HCT116 (cell line): Measurements from ENCODE around the gene ADCY2. TPM values are rescaled to one million over a fixed set of nuclear protein-coding genes. Genes with fewer than 3 reads are reported as not detected.
A peak's percentile ranks its signal among the peaks of the same experiment; 100 is the strongest.

ENCODE experiments used
- ATAC-seq: fragments of 200-7000 bp; cut with Tn5 transposase; 2 replicates; pipeline ENCODE4 v1.9.1; 2020; ENCODE audit warnings: mild to moderate bottlenecking, moderate library complexity
- Bru-seq: library from RNA; stranded (reverse); fragments of 400-500 nt; gene quantifications from one replicate; lab custom pipeline; 2021; lab: Mats Ljungman, UMichigan
- BruChase-seq, 2 experiments: library from RNA; stranded (reverse); fragments of 400-500 nt; gene quantifications; one replicate each; lab custom pipeline; 2021; lab: Mats Ljungman, UMichigan
- BruUV-seq: library from RNA; stranded (reverse); fragments of 400-500 nt; replicated peaks from 2 replicates; lab custom pipeline; 2021; lab: Mats Ljungman, UMichigan
- CTCF ChIA-PET: fragments of 300-600 bp; sonication (Branson Sonifier 250); formaldehyde crosslinking; loops from one replicate; lab custom pipeline; 2021; ENCODE audit warnings: antibody characterized with exemption; lab: Charles Lee
- POLR2A ChIA-PET: fragments of 300-600, 350-600 bp; sonication (Branson Sonifier 250); formaldehyde crosslinking; loops from one replicate; lab custom pipeline; 2021; ENCODE audit warnings: antibody characterized with exemption; lab: Charles Lee
- RAD21 ChIA-PET, 2 experiments: fragments of 300-600 bp; sonication (Branson Sonifier 250); formaldehyde crosslinking; loops; one replicate each; lab custom pipeline; 2023; ENCODE audit warnings: low total read pairs in 2 of 2; ENCODE audit not compliant: uncharacterized antibody in 2 of 2, unreplicated experiment in 2 of 2, low non-redundant PET in 1 of 2; lab: Charles Lee
- DNase-seq: peaks from one replicate; pipeline ENCODE4 v3.0.0-alpha.2; 2010; ENCODE audit warnings: low read depth, low spot score
- H2AFZ ChIP-seq: fragments of 200-600 bp; shearing (Covaris generic), sonication (generic); 2 replicates; pipeline ENCODE4 v1.6.1; 2017; ENCODE audit warnings: low read depth, mixed run types, mixed read lengths, antibody characterized with exemption, low read length; ENCODE audit not compliant: poor library complexity, severe bottlenecking
- H3K27ac ChIP-seq: 2 replicates; pipeline ENCODE4 v1.5.1; 2012; ENCODE audit warnings: low read depth, low read length
- H3K27me3 ChIP-seq: fragments of 200-600 bp; sonication (generic); 2 replicates; pipeline ENCODE4 v1.6.1; 2016; ENCODE audit warnings: mixed run types, low read length, mixed read lengths; ENCODE audit not compliant: insufficient read depth
- H3K36me3 ChIP-seq, 2 experiments: fragments of 200-500 bp in 1 of 2; fragments of 200-600 bp in 1 of 2; sonication (Bioruptor generic) in 1 of 2; sonication (generic) in 1 of 2; 2 replicates each; pipeline versions ENCODE4 v1.5.1 to v1.6.1; 2014 to 2016; ENCODE audit warnings: low read length in 2 of 2, inconsistent platforms in 1 of 2, mixed read lengths in 1 of 2, mixed run types in 1 of 2; ENCODE audit not compliant: insufficient read depth in 2 of 2, control insufficient read depth in 1 of 2
- H3K4me1 ChIP-seq, 2 experiments: fragments of 200-600 bp in 1 of 2; sonication (generic) in 1 of 2; 2 replicates each; pipeline versions ENCODE4 v1.5.1 to v1.6.1; 2012 to 2017; ENCODE audit warnings: low read length in 2 of 2, inconsistent platforms in 1 of 2, mild to moderate bottlenecking in 1 of 2, mixed read lengths in 1 of 2, mixed run types in 1 of 2, moderate library complexity in 1 of 2; ENCODE audit not compliant: insufficient read depth in 2 of 2, control insufficient read depth in 1 of 2
- H3K4me2 ChIP-seq: fragments of 200-600 bp; sonication (generic); 2 replicates; pipeline ENCODE4 v1.6.1; 2017; ENCODE audit warnings: mixed run types, low read length, mixed read lengths
- H3K4me3 ChIP-seq, 2 experiments: fragments of 200-600 bp in 1 of 2; sonication (generic) in 1 of 2; replicated peaks in 1 of 2; 2 replicates each; pipeline ENCODE4 v1.5.1; 2011 to 2016; ENCODE audit warnings: low read length in 2 of 2, control low read depth in 1 of 2, low read depth in 1 of 2, mild to moderate bottlenecking in 1 of 2, mixed read lengths in 1 of 2, mixed run types in 1 of 2
- H3K79me2 ChIP-seq: fragments of 200-600 bp; sonication (generic); 2 replicates; pipeline ENCODE4 v1.6.1; 2017; ENCODE audit warnings: mild to moderate bottlenecking, mixed run types, low read length, moderate library complexity, mixed read lengths; ENCODE audit not compliant: insufficient read depth
- H3K9ac ChIP-seq: fragments of 200-600 bp; sonication (generic); 2 replicates; pipeline ENCODE4 v1.6.1; 2016; ENCODE audit warnings: low read length, mixed read lengths
- H3K9me2 ChIP-seq: fragments of 200-600 bp; sonication (generic), shearing (Covaris generic); 2 replicates; pipeline ENCODE4 v1.6.1; 2017; ENCODE audit warnings: mixed run types, mild to moderate bottlenecking, moderate library complexity; ENCODE audit not compliant: insufficient read depth
- H3K9me3 ChIP-seq, 2 experiments: fragments of 200-500 bp in 1 of 2; fragments of 200-600 bp in 1 of 2; sonication (Bioruptor generic) in 1 of 2; sonication (generic) in 1 of 2; 2 replicates each; pipeline ENCODE4 v1.6.1; 2014 to 2017; ENCODE audit warnings: low read length in 2 of 2, mixed read lengths in 2 of 2, inconsistent platforms in 1 of 2, low read depth in 1 of 2, mild to moderate bottlenecking in 1 of 2, mixed run types in 1 of 2, moderate library complexity in 1 of 2; ENCODE audit not compliant: control insufficient read depth in 1 of 2, insufficient read depth in 1 of 2
- H4K20me1 ChIP-seq: fragments of 200-600 bp; sonication (generic), shearing (Covaris generic); 2 replicates; pipeline ENCODE4 v1.6.1; 2017; ENCODE audit warnings: mixed run types, mild to moderate bottlenecking, moderate library complexity; ENCODE audit not compliant: insufficient read depth
- CEBPB ChIP-seq: IDR thresholded peaks from 2 replicates; pipeline ENCODE4 v1.6.1; 2012; ENCODE audit warnings: low read depth
- EGR1 ChIP-seq: IDR thresholded peaks from 2 replicates; pipeline ENCODE4 v1.6.1; 2012; ENCODE audit warnings: low read depth
- ELF1 ChIP-seq: IDR thresholded peaks from 2 replicates; pipeline ENCODE4 v1.6.1; 2012; ENCODE audit warnings: low read depth, borderline replicate concordance
- EZH2 ChIP-seq: fragments of 200-600 bp; sonication (generic); IDR thresholded peaks from 2 replicates; pipeline ENCODE4 v1.6.1; 2017; ENCODE audit warnings: antibody characterized with exemption, mixed run types
- EZH2phosphoT487 ChIP-seq: fragments of 200-600 bp; IDR thresholded peaks from 2 replicates; pipeline ENCODE4 v1.6.1; 2018; ENCODE audit warnings: antibody characterized with exemption, borderline replicate concordance
- JUND ChIP-seq: IDR thresholded peaks from 2 replicates; pipeline ENCODE4 v1.6.1; 2012
- POLR2A ChIP-seq: IDR thresholded peaks from 2 replicates; pipeline ENCODE4 v1.7.0; 2011; ENCODE audit warnings: borderline replicate concordance; ENCODE audit not compliant: insufficient read depth, insufficient read length; ENCODE audit errors: extremely low read depth
- POLR2AphosphoS5 ChIP-seq: IDR thresholded peaks from 2 replicates; pipeline ENCODE4 v1.6.1; 2011; ENCODE audit warnings: mild to moderate bottlenecking, low read depth, low read length, moderate library complexity
- RAD21 ChIP-seq: IDR thresholded peaks from 2 replicates; pipeline ENCODE4 v1.6.1; 2012; ENCODE audit warnings: low read depth, mild to moderate bottlenecking
- SIN3A ChIP-seq: IDR thresholded peaks from 2 replicates; pipeline ENCODE4 v1.6.1; 2012; ENCODE audit warnings: low read depth
- SP1 ChIP-seq: IDR thresholded peaks from 2 replicates; pipeline ENCODE4 v1.6.1; 2012; ENCODE audit warnings: low read depth
- SRF ChIP-seq: IDR thresholded peaks from 2 replicates; pipeline ENCODE4 v1.6.1; 2012; ENCODE audit warnings: low read depth
- TCF7L2 ChIP-seq: IDR thresholded peaks from 2 replicates; pipeline ENCODE4 v1.7.0; 2011; ENCODE audit warnings: borderline replicate concordance, inconsistent platforms; ENCODE audit not compliant: insufficient read depth, insufficient read length; ENCODE audit errors: extremely low read depth
- ZNF274 ChIP-seq: fragments of 200-500 bp; sonication (Bioruptor generic); IDR thresholded peaks from 2 replicates; pipeline ENCODE4 v1.6.1; 2014; ENCODE audit warnings: mild to moderate bottlenecking, low read depth, low read length, inconsistent platforms
- intact Hi-C: fragments of 100-400 bp; cut with micrococcal nuclease; formaldehyde crosslinking; loops from 2 replicates; pipeline ENCODE4 v1.10.0; 2022
- long read RNA-seq: library from polyadenylated mRNA; unstranded; transcript quantifications from one replicate; pipeline ENCODE4 v2.0.0, GENCODE V29; 2021; ENCODE audit not compliant: unreplicated experiment
- polyA plus RNA-seq: library from polyadenylated mRNA; unstranded; fragments of >200 nt; gene quantifications from 2 replicates; pipeline ENCODE4 v1.2.1, GENCODE V29; 2012; ENCODE audit warnings: missing spikeins
- total RNA-seq: library from RNA; stranded (reverse); gene quantifications from one replicate; pipeline ENCODE4 v1.2.1, GENCODE V29; 2021; ENCODE audit not compliant: unreplicated experiment
- TF ChIP-seq, protein P1 (sequence below): IDR thresholded peaks from 2 replicates; pipeline ENCODE4 v1.6.1; 2012
- TF ChIP-seq, protein P2 (sequence below): IDR thresholded peaks from 2 replicates; pipeline ENCODE4 v1.6.1; 2011; ENCODE audit warnings: mild to moderate bottlenecking, low read length, moderate library complexity; ENCODE audit not compliant: insufficient replicate concordance; ENCODE audit errors: extremely low read depth
- TF ChIP-seq, protein P3 (sequence below), 3 experiments: fragments of 200-600 bp in 1 of 3; sonication (generic) in 1 of 3; IDR thresholded peaks in 2 of 3; conservative IDR thresholded peaks in 1 of 3; 2 replicates each; pipeline ENCODE4 v1.5.1; 2012 to 2017; ENCODE audit warnings: low read depth in 2 of 3, low read length in 2 of 3, antibody characterized with exemption in 1 of 3, borderline replicate concordance in 1 of 3, control low read depth in 1 of 3, mild to moderate bottlenecking in 1 of 3, mixed read lengths in 1 of 3, mixed run types in 1 of 3, moderate library complexity in 1 of 3; ENCODE audit not compliant: insufficient read depth in 1 of 3
- TF ChIP-seq, protein P4 (sequence below): IDR thresholded peaks from 2 replicates; pipeline ENCODE4 v1.6.1; 2012
- TF ChIP-seq, protein P5 (sequence below): IDR thresholded peaks from 2 replicates; pipeline ENCODE4 v1.6.1; 2012; ENCODE audit warnings: low read depth

Gene ADCY2
- total RNA-seq (0.15 TPM), Bru-seq, nascent RNA (percentile 0 among the genes with signal in this experiment), BruChase-seq, experiment 1, labeled RNA remaining after a 6-hour chase (not detected), BruChase-seq, experiment 2, labeled RNA remaining after a 2-hour chase (percentile 0 among the genes with signal in this experiment)
- polyA plus RNA-seq, result not detected in 2 replicates
- long read RNA-seq, result 0 reads

DNA sequence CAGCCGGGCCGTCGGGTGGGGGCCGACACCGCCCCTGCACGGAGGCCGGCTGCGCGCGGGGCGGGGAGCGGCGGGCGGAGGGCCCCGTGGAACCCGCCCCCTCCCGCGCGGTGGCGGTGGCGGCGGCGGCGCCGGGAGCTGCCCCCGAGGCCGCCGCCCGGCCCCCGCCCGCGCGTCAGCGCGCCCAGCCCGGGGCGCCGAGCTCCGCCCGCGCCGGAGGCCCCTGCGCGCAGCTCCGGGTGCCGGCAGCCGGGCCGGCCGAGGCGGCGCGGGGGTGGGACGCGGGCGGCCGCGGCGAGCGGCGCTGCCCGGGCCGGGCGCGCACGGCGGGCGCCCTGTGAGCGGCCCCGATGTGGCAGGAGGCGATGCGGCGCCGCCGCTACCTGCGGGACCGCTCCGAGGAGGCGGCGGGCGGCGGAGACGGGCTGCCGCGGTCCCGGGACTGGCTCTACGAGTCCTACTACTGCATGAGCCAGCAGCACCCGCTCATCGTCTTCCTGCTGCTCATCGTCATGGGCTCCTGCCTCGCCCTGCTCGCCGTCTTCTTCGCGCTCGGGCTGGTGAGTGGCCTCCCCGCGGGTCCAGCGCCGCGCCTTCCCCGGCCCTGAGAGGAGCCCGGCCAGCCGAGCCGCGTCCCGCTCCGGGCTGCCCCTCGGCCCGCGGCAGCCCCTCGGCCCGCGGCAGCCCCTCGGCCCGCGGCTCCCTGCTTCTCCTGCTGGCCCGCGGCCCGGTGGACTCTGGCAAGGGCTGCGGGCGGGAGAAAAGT is at the start of gene ADCY2:
TSS of gene ADCY2 (plus strand) at position 192 of the 766 bp plus-strand sequence. CDS start at position 351, 159 bp downstream.
- RAD21 ChIA-PET, result no interaction called here
- intact Hi-C loops, result no loop called here
- TF ChIP-seq SIN3A, result no peak
- no peak for TF ChIP-seq CEBPB
- no peak for TF ChIP-seq TCF7L2
- TF ChIP-seq, protein P1, sequence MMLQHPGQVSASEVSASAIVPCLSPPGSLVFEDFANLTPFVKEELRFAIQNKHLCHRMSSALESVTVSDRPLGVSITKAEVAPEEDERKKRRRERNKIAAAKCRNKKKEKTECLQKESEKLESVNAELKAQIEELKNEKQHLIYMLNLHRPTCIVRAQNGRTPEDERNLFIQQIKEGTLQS, result no peak
- no peak for TF ChIP-seq POLR2AphosphoS5
- no peak for TF ChIP-seq SP1
- no peak for TF ChIP-seq ELF1
- TF ChIP-seq JUND, result no peak
- TF ChIP-seq RAD21, result no peak
- TF ChIP-seq EZH2, result no peak
- no peak for TF ChIP-seq POLR2A
- TF ChIP-seq, protein P2, sequence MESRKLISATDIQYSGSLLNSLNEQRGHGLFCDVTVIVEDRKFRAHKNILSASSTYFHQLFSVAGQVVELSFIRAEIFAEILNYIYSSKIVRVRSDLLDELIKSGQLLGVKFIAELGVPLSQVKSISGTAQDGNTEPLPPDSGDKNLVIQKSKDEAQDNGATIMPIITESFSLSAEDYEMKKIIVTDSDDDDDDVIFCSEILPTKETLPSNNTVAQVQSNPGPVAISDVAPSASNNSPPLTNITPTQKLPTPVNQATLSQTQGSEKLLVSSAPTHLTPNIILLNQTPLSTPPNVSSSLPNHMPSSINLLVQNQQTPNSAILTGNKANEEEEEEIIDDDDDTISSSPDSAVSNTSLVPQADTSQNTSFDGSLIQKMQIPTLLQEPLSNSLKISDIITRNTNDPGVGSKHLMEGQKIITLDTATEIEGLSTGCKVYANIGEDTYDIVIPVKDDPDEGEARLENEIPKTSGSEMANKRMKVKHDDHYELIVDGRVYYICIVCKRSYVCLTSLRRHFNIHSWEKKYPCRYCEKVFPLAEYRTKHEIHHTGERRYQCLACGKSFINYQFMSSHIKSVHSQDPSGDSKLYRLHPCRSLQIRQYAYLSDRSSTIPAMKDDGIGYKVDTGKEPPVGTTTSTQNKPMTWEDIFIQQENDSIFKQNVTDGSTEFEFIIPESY, result no peak
- TF ChIP-seq, protein P3, sequence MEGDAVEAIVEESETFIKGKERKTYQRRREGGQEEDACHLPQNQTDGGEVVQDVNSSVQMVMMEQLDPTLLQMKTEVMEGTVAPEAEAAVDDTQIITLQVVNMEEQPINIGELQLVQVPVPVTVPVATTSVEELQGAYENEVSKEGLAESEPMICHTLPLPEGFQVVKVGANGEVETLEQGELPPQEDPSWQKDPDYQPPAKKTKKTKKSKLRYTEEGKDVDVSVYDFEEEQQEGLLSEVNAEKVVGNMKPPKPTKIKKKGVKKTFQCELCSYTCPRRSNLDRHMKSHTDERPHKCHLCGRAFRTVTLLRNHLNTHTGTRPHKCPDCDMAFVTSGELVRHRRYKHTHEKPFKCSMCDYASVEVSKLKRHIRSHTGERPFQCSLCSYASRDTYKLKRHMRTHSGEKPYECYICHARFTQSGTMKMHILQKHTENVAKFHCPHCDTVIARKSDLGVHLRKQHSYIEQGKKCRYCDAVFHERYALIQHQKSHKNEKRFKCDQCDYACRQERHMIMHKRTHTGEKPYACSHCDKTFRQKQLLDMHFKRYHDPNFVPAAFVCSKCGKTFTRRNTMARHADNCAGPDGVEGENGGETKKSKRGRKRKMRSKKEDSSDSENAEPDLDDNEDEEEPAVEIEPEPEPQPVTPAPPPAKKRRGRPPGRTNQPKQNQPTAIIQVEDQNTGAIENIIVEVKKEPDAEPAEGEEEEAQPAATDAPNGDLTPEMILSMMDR (IDR thresholded peaks at IDR 0.05 in 2 of 3, conservative IDR thresholded peaks at IDR 0.05 in 1 of 3; ENCODE audit: borderline replicate concordance in 1 of 3, insufficient read depth in 1 of 3, low read depth in 2 of 3, low read length in 2 of 3), result no peak
- no peak for TF ChIP-seq SRF
- TF ChIP-seq, protein P4, sequence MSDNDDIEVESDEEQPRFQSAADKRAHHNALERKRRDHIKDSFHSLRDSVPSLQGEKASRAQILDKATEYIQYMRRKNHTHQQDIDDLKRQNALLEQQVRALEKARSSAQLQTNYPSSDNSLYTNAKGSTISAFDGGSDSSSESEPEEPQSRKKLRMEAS, result no peak
- TF ChIP-seq EGR1, result no peak
- no peak for TF ChIP-seq EZH2phosphoT487
- no peak for TF ChIP-seq ZNF274
- TF ChIP-seq, protein P5, sequence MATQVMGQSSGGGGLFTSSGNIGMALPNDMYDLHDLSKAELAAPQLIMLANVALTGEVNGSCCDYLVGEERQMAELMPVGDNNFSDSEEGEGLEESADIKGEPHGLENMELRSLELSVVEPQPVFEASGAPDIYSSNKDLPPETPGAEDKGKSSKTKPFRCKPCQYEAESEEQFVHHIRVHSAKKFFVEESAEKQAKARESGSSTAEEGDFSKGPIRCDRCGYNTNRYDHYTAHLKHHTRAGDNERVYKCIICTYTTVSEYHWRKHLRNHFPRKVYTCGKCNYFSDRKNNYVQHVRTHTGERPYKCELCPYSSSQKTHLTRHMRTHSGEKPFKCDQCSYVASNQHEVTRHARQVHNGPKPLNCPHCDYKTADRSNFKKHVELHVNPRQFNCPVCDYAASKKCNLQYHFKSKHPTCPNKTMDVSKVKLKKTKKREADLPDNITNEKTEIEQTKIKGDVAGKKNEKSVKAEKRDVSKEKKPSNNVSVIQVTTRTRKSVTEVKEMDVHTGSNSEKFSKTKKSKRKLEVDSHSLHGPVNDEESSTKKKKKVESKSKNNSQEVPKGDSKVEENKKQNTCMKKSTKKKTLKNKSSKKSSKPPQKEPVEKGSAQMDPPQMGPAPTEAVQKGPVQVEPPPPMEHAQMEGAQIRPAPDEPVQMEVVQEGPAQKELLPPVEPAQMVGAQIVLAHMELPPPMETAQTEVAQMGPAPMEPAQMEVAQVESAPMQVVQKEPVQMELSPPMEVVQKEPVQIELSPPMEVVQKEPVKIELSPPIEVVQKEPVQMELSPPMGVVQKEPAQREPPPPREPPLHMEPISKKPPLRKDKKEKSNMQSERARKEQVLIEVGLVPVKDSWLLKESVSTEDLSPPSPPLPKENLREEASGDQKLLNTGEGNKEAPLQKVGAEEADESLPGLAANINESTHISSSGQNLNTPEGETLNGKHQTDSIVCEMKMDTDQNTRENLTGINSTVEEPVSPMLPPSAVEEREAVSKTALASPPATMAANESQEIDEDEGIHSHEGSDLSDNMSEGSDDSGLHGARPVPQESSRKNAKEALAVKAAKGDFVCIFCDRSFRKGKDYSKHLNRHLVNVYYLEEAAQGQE, result no peak

More for the DNA sequence above, at the start of gene ADCY2:
- H3K27ac ChIP-seq, result no peak within 1 kb of the TSS
- no TSS peak for BruUV-seq
- ChIA-PET CTCF (no interaction called here), POLR2A (no interaction called here)
- H3K4me3 ChIP-seq, result no peak within 1 kb of the TSS
- no peaks in the 10 kb centered on the region for H3K27me3 ChIP-seq
- H3K9me2 ChIP-seq, result no peaks in the 10 kb centered on the region
- H3K4me2 ChIP-seq, result no peak within 1 kb of the TSS
- H3K9ac ChIP-seq, result no peak within 1 kb of the TSS
- H2AFZ ChIP-seq, result no peak within 1 kb of the TSS
- no peaks in the 10 kb centered on the region for H3K4me1 ChIP-seq
- H3K9me3 ChIP-seq, result peaks cover 3 to 4% of the 10 kb centered on the region in 2 experiments; a peak in 2 of 4 replicates
- no peaks in the 10 kb centered on the region for H3K36me3 ChIP-seq
- no peaks in the 10 kb centered on the region for H4K20me1 ChIP-seq
- H3K79me2 ChIP-seq, result no peaks in the 10 kb centered on the region
- ATAC-seq (no peak), DNase-seq (no peak)
